ENCODE results near the gene SUGP2.

- TF ChIP-seq EP300 (IDR thresholded peaks at IDR 0.05; ENCODE audit: borderline replicate concordance) = no peak
- TF ChIP-seq FOXM1 (IDR thresholded peaks at IDR 0.05; ENCODE audit: borderline replicate concordance, low read depth) = no peak
- no peak for TF ChIP-seq MAX (IDR thresholded peaks at IDR 0.05)
- no peak for TF ChIP-seq REST (IDR thresholded peaks at IDR 0.05; ENCODE audit: low read depth)
- no peak for TF ChIP-seq NFIC (IDR thresholded peaks at IDR 0.05)
- TF ChIP-seq CREB1 (IDR thresholded peaks at IDR 0.05; ENCODE audit: low read depth) = no peak
- TF ChIP-seq EGR1 (IDR thresholded peaks at IDR 0.05) = no peak
- TF ChIP-seq TCF12 (IDR thresholded peaks at IDR 0.05; ENCODE audit: low read depth) = no peak
- TF ChIP-seq TAF1 (IDR thresholded peaks at IDR 0.05; ENCODE audit: low read depth) = no peak
Observed at GRCh38 chr19:19054939-19055440, 21.7 kb upstream of the SUGP2 start.

All from Ishikawa (cell line).